Measurements from ENCODE around the gene WRAP53. TPM values are rescaled to one million over a fixed set of nuclear protein-coding genes. Genes with fewer than 3 reads are reported as not detected.

The WRAP53 gene
- total and polyA plus RNA-seq, 4 donors, result 9.6 to 17.3 (median 11.5) TPM

DNA sequence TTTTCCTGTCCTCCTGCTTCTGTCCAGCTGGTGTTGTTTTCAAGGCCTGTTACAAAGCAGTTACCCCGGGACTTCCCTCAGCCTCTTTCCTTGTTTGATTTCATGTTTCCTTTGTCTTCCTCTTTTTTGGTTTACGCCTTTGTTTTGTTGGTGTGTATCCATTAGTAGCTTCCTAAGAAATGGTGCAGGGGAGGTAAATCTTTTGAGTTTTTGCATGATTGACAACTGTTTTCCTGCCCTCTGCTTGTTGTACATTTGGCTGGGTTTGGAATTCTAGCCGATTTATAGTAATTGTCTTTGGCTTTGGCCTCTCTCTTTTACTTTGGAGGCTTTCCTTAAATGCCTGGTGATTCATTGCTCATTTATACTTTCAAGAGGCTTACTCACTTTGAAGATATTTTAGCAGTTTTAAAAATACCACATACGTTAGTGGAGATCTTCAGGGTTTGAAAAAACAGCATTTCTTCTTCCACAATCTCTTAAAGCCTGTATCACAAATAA lies 62.1 kb downstream of the WRAP53 start:
- no peak for ATAC-seq (ENCODE audit: insufficient read depth, low FRiP score)
- peaks cover 0 to 13% (median 4%) of the 10 kb centered on the region in 5 donors for H3K4me1 ChIP-seq (ENCODE audit: control insufficient read depth in 5 of 5, insufficient read depth in 5 of 5, low read length in 5 of 5)
- no peaks in the 10 kb centered on the region for H3K36me3 ChIP-seq (ENCODE audit: control insufficient read depth in 4 of 4, insufficient read depth in 4 of 4, low read length in 4 of 4)
- no peak overlapping the region for H3K27ac ChIP-seq (ENCODE audit: low read depth in 1 of 2, low read length in 1 of 2)
- WGBS, 2 donors, result 53 to 62% methylated on average over 4 of the region's 4 CpGs
- TF ChIP-seq, protein P1, sequence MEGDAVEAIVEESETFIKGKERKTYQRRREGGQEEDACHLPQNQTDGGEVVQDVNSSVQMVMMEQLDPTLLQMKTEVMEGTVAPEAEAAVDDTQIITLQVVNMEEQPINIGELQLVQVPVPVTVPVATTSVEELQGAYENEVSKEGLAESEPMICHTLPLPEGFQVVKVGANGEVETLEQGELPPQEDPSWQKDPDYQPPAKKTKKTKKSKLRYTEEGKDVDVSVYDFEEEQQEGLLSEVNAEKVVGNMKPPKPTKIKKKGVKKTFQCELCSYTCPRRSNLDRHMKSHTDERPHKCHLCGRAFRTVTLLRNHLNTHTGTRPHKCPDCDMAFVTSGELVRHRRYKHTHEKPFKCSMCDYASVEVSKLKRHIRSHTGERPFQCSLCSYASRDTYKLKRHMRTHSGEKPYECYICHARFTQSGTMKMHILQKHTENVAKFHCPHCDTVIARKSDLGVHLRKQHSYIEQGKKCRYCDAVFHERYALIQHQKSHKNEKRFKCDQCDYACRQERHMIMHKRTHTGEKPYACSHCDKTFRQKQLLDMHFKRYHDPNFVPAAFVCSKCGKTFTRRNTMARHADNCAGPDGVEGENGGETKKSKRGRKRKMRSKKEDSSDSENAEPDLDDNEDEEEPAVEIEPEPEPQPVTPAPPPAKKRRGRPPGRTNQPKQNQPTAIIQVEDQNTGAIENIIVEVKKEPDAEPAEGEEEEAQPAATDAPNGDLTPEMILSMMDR (IDR thresholded peaks at IDR 0.05; ENCODE audit: control extremely low read depth, extremely low read depth), result no peak
- no peak overlapping the region for H3K4me3 ChIP-seq
- H3K27me3 ChIP-seq (ENCODE audit: control insufficient read depth in 3 of 3, insufficient read depth in 3 of 3, low read length in 2 of 3), result no peaks in the 10 kb centered on the region
- H3K9me3 ChIP-seq (ENCODE audit: control insufficient read depth in 4 of 4, insufficient read depth in 3 of 4, low read length in 3 of 4), result no peaks in the 10 kb centered on the region
- H3K9ac ChIP-seq (ENCODE audit: insufficient read depth in 1 of 2, low read length in 2 of 2), result no peak overlapping the region
- no peak for DNase-seq

Other genes with a start within 250 kb of the WRAP53 start
- 1 to 10 TPM in 1 of 2 donors, under 1 TPM in 1; 0.52 to 3.5 TPM for gene FGF11, start 249.0 kb upstream of the WRAP53 start, total RNA-seq
- under 1 TPM; 0.47 to 0.79 TPM for gene FGF11, start 249.0 kb upstream of the WRAP53 start, polyA plus RNA-seq
- gene CHRNB1, start 243.4 kb upstream of the WRAP53 start, total RNA-seq, result 10 to 100 TPM; 10.5 to 10.7 TPM
- gene CHRNB1, start 243.4 kb upstream of the WRAP53 start, polyA plus RNA-seq, result 10 to 100 TPM in 1 of 2 donors, 1 to 10 TPM in 1; 7.0 to 11.9 TPM
- gene ZBTB4, start 208.8 kb upstream of the WRAP53 start, total RNA-seq, result 10 to 100 TPM; 40.4 to 56.4 TPM
- 10 to 100 TPM; 20.1 to 26.5 TPM for gene ZBTB4, start 208.8 kb upstream of the WRAP53 start, polyA plus RNA-seq
- gene SLC35G6, start 207.0 kb upstream of the WRAP53 start, total RNA-seq, result not detected
- gene SLC35G6, start 207.0 kb upstream of the WRAP53 start, polyA plus RNA-seq, result not detected
- gene POLR2A, start 204.1 kb upstream of the WRAP53 start, total RNA-seq, result 100 to 1,000 TPM; 113 to 129 TPM
- gene POLR2A, start 204.1 kb upstream of the WRAP53 start, polyA plus RNA-seq, result 10 to 100 TPM; 37.8 to 40.9 TPM
- 10 to 100 TPM; 15.1 to 46.5 TPM for gene TNFSF12, start 139.4 kb upstream of the WRAP53 start, total RNA-seq
- gene TNFSF12, start 139.4 kb upstream of the WRAP53 start, polyA plus RNA-seq, result 10 to 100 TPM; 35.4 to 72.2 TPM
- gene TNFSF13, start 129.7 kb upstream of the WRAP53 start, total RNA-seq, result 100 to 1,000 TPM in 1 of 2 donors, 10 to 100 TPM in 1; 48.7 to 140 TPM
- gene TNFSF13, start 129.7 kb upstream of the WRAP53 start, polyA plus RNA-seq, result 100 to 1,000 TPM in 1 of 2 donors, 10 to 100 TPM in 1; 86.0 to 101 TPM
- gene SENP3, start 126.6 kb upstream of the WRAP53 start, total RNA-seq, result 10 to 100 TPM; 34.0 to 48.3 TPM
- gene SENP3, start 126.6 kb upstream of the WRAP53 start, polyA plus RNA-seq, result 10 to 100 TPM; 48.9 to 54.4 TPM
- 100 to 1,000 TPM in 1 of 2 donors, 10 to 100 TPM in 1; 33.3 to 358 TPM for gene CD68, start 108.8 kb upstream of the WRAP53 start, total RNA-seq
- 100 to 1,000 TPM; 431 to 595 TPM for gene CD68, start 108.8 kb upstream of the WRAP53 start, polyA plus RNA-seq
- gene MPDU1, start 104.6 kb upstream of the WRAP53 start, total RNA-seq, result 10 to 100 TPM; 42.3 to 71.5 TPM
- gene MPDU1, start 104.6 kb upstream of the WRAP53 start, polyA plus RNA-seq, result 10 to 100 TPM; 98.1 to 99.5 TPM
- under 1 TPM in 1 of 2 donors, not detected in 1; 0.86 TPM for gene SOX15, start 98.4 kb upstream of the WRAP53 start, total RNA-seq
- gene SOX15, start 98.4 kb upstream of the WRAP53 start, polyA plus RNA-seq, result 1 to 10 TPM in 1 of 2 donors, under 1 TPM in 1; 0.68 to 1.1 TPM
- gene FXR2, start 73.6 kb upstream of the WRAP53 start, total RNA-seq, result 10 to 100 TPM; 29.0 to 29.5 TPM
- gene FXR2, start 73.6 kb upstream of the WRAP53 start, polyA plus RNA-seq, result 10 to 100 TPM; 30.6 to 31.1 TPM
- gene SAT2, start 60.7 kb upstream of the WRAP53 start, total RNA-seq, result 10 to 100 TPM; 50.7 to 86.4 TPM
- 100 to 1,000 TPM in 1 of 2 donors, 10 to 100 TPM in 1; 92.7 to 168 TPM for gene SAT2, start 60.7 kb upstream of the WRAP53 start, polyA plus RNA-seq
- gene SHBG, start 58.3 kb upstream of the WRAP53 start, total RNA-seq, result under 1 TPM; 0.28 to 0.63 TPM
- gene SHBG, start 58.3 kb upstream of the WRAP53 start, polyA plus RNA-seq, result under 1 TPM; 0.16 to 0.57 TPM
- gene ATP1B2, start 37.6 kb upstream of the WRAP53 start, total RNA-seq, result 10 to 100 TPM in 1 of 2 donors, 1 to 10 TPM in 1; 1.1 to 16.0 TPM
- gene ATP1B2, start 37.6 kb upstream of the WRAP53 start, polyA plus RNA-seq, result under 1 TPM; 0.31 to 0.61 TPM
- 10 to 100 TPM; 29.4 to 57.0 TPM for gene TP53, start 987 bp upstream of the WRAP53 start, total RNA-seq
- gene TP53, start 987 bp upstream of the WRAP53 start, polyA plus RNA-seq, result 10 to 100 TPM; 22.3 to 25.6 TPM
- gene EFNB3, start 16.7 kb downstream of the WRAP53 start, total RNA-seq, result 1 to 10 TPM; 4.1 to 4.9 TPM
- under 1 TPM; 0.87 TPM for gene EFNB3, start 16.7 kb downstream of the WRAP53 start, polyA plus RNA-seq
- 10 to 100 TPM; 12.5 to 14.0 TPM for gene DNAH2, start 29.3 kb downstream of the WRAP53 start, total RNA-seq
- gene DNAH2, start 29.3 kb downstream of the WRAP53 start, polyA plus RNA-seq, result 1 to 10 TPM; 1.5 to 2.7 TPM
- gene KDM6B, start 145.7 kb downstream of the WRAP53 start, total RNA-seq, result 10 to 100 TPM; 21.0 to 52.9 TPM
- gene KDM6B, start 145.7 kb downstream of the WRAP53 start, polyA plus RNA-seq, result 10 to 100 TPM; 30.2 to 38.9 TPM
- gene TMEM88, start 166.6 kb downstream of the WRAP53 start, total RNA-seq, result 10 to 100 TPM in 1 of 2 donors, 1 to 10 TPM in 1; 6.3 to 11.2 TPM
- gene TMEM88, start 166.6 kb downstream of the WRAP53 start, polyA plus RNA-seq, result 10 to 100 TPM; 11.5 to 19.6 TPM
- 10 to 100 TPM; 58.2 to 85.3 TPM for gene NAA38, start 169.1 kb downstream of the WRAP53 start, total RNA-seq
- gene NAA38, start 169.1 kb downstream of the WRAP53 start, polyA plus RNA-seq, result 100 to 1,000 TPM; 120 to 239 TPM
- gene CYB5D1, start 169.5 kb downstream of the WRAP53 start, total RNA-seq, result 10 to 100 TPM; 17.9 to 21.6 TPM
- gene CYB5D1, start 169.5 kb downstream of the WRAP53 start, polyA plus RNA-seq, result 10 to 100 TPM in 1 of 2 donors, 1 to 10 TPM in 1; 5.5 to 10.1 TPM
- gene CHD3, start 200.3 kb downstream of the WRAP53 start, total RNA-seq, result 100 to 1,000 TPM in 1 of 2 donors, 10 to 100 TPM in 1; 83.0 to 112 TPM
- gene CHD3, start 200.3 kb downstream of the WRAP53 start, polyA plus RNA-seq, result 10 to 100 TPM; 60.9 to 69.9 TPM
- gene RNF227, start 227.8 kb downstream of the WRAP53 start, total RNA-seq, result 1 to 10 TPM; 5.4 to 8.0 TPM
- 1 to 10 TPM; 4.1 to 6.0 TPM for gene RNF227, start 227.8 kb downstream of the WRAP53 start, polyA plus RNA-seq
- 1 to 10 TPM; 1.3 to 5.8 TPM for gene KCNAB3, start 241.4 kb downstream of the WRAP53 start, total RNA-seq
- gene KCNAB3, start 241.4 kb downstream of the WRAP53 start, polyA plus RNA-seq, result 1 to 10 TPM; 2.6 to 3.9 TPM
- gene TRAPPC1, start 243.5 kb downstream of the WRAP53 start, total RNA-seq, result 100 to 1,000 TPM in 1 of 2 donors, 10 to 100 TPM in 1; 58.9 to 158 TPM
- 100 to 1,000 TPM; 172 to 213 TPM for gene TRAPPC1, start 243.5 kb downstream of the WRAP53 start, polyA plus RNA-seq
- 10 to 100 TPM; 60.2 to 72.0 TPM for gene CNTROB, start 243.7 kb downstream of the WRAP53 start, total RNA-seq
- 10 to 100 TPM; 42.7 to 74.1 TPM for gene CNTROB, start 243.7 kb downstream of the WRAP53 start, polyA plus RNA-seq

Data from lung (tissue), 12 donors.